ENCODE measurements around the gene DDX56.
"Not testable (repeated sequence)": the region's sequence is repeated elsewhere in the genome, so short reads cannot be mapped to it uniquely, and the experiment has no call there.

The DDX56 gene

GRCh38 chr7:44566680-44567079 lies 7.0 kb downstream of the DDX56 start:
- intact Hi-C loops (cut with DNase I): loop anchor here (5.0 to 10.0 kb wide), 2 partner anchors 79 to 352 kb away; no protein-coding TSS in a partner anchor
- DNase-seq: no peak

- DNase-seq: no peak
- intact Hi-C loops (cut with DNase I): loop anchor here (5.0 to 10.0 kb wide), 2 partner anchors 79 to 351 kb away; no protein-coding TSS in a partner anchor
These were observed 7.7 kb downstream of the DDX56 start for GRCh38 chr7:44565795-44566559.

GRCh38 chr7:44565097-44565794 lies 8.5 kb downstream of the DDX56 start:
- intact Hi-C loops (cut with DNase I): loop anchor here (5.0 to 10.0 kb wide), 2 partner anchors 78 to 350 kb away; no protein-coding TSS in a partner anchor
- peak; percentile 34 to 88 (median 77) for DNase-seq

- DNase-seq: no peak
- intact Hi-C loops (cut with DNase I): loop anchor here (5.0 to 10.0 kb wide), 2 partner anchors 77 to 350 kb away; no protein-coding TSS in a partner anchor
These were observed 9.1 kb downstream of the DDX56 start for GRCh38 chr7:44564606-44565005.

- intact Hi-C loops (cut with DNase I): loop anchor here (10.0 kb wide), 1 partner anchor 348 kb away; no protein-coding TSS in a partner anchor
- DNase-seq: no peak
These were observed 10.5 kb downstream of the DDX56 start for GRCh38 chr7:44563171-44563679.

- intact Hi-C loops (cut with DNase I): loop anchor here (10.0 kb wide), 1 partner anchor 348 kb away; no protein-coding TSS in a partner anchor
- DNase-seq: not testable (repeated sequence)
These were observed 11.1 kb downstream of the DDX56 start for GRCh38 chr7:44562622-44562962.

- intact Hi-C loops (cut with DNase I): loop anchor here (10.0 kb wide), 1 partner anchor 347 kb away; no protein-coding TSS in a partner anchor
- DNase-seq: peak; percentile 27 to 89 (median 64)
These were observed 11.6 kb downstream of the DDX56 start for GRCh38 chr7:44561962-44562621.

GRCh38 chr7:44561481-44561880 lies 12.2 kb downstream of the DDX56 start:
- DNase-seq: peak in 1 of 42 donors; percentile 14
- intact Hi-C loops (cut with DNase I): loop anchor here (10.0 kb wide), 1 partner anchor 347 kb away; no protein-coding TSS in a partner anchor

GRCh38 chr7:44559485-44559884 lies 14.2 kb downstream of the DDX56 start:
- intact Hi-C loops (cut with DNase I): no loop called here
- peak in 1 of 42 donors; percentile 25 for DNase-seq

GRCh38 chr7:44557485-44557884 lies 16.2 kb downstream of the DDX56 start:
- intact Hi-C loops (cut with DNase I): no loop called here
- DNase-seq: no peak

GRCh38 chr7:44555350-44555749 lies 18.4 kb downstream of the DDX56 start:
- DNase-seq: no peak
- intact Hi-C loops (cut with DNase I): no loop called here

GRCh38 chr7:44552473-44553005 lies 21.2 kb downstream of the DDX56 start:
- DNase-seq; intact Hi-C loops (cut with DNase I): not testable (repeated sequence)

- intact Hi-C loops (cut with DNase I): no loop called here
- DNase-seq: no peak
These were observed 24.3 kb downstream of the DDX56 start for GRCh38 chr7:44549457-44549856.

- DNase-seq: no peak
These were observed 24.8 kb downstream of the DDX56 start for GRCh38 chr7:44548893-44549292.

GRCh38 chr7:44547536-44548231 lies 26.0 kb downstream of the DDX56 start:
- no peak for DNase-seq

More at GRCh38 chr7:44548893-44549292, 24.8 kb downstream of the DDX56 start:
- intact Hi-C loops (cut with DNase I): no loop called here

GRCh38 chr7:44541876-44542610 lies 31.7 kb downstream of the DDX56 start:
- DNase-seq: no peak
- intact Hi-C loops (cut with DNase I): no loop called here

More at GRCh38 chr7:44547536-44548231, 26.0 kb downstream of the DDX56 start:
- intact Hi-C loops (cut with DNase I): no loop called here

- DNase-seq: no peak
- intact Hi-C loops (cut with DNase I): no loop called here
These were observed 32.5 kb downstream of the DDX56 start, which contains the start of gene NPC1L1 for GRCh38 chr7:44541028-44541869. NPC1L1 (minus strand) TSS chr7:44541330; CDS start chr7:44541259, 71 bp downstream.
